SH-SY5Y (cell line): Measurements from ENCODE around the gene RECK.

Experiments used
- GATA2 ChIP-seq: IDR thresholded peaks from 2 replicates; pipeline ENCODE4 v1.6.1; 2011; ENCODE audit warnings: mild to moderate bottlenecking, low read depth, low read length
- GATA3 ChIP-seq: IDR thresholded peaks from 2 replicates; pipeline ENCODE4 v1.6.1; 2011; ENCODE audit warnings: low read depth, mild to moderate bottlenecking, low read length, moderate library complexity

DNA sequence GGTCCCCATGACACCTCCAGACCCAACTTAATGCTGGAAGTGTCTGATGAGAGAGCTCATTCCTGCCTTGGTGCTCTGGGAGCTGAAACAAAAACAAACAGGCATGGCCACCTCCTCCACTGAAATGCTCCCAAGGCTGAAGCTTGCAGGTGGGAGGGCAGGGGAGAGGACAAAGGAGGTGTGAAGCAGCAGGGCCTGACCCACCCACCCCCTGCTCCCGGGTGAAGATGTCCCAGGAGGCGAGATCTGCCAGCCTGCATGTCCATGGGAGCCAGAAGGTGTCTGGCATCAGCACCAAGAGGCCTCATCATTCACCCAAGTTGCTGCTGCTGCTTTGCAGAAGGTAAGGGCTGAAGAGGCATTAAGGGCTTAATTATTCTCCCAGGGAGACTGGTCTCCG lies 128.3 kb downstream of the RECK start:
- TF ChIP-seq GATA2 = no peak
- TF ChIP-seq GATA3 = no peak
